ENCODE results near the gene MYOM1. TPM values are rescaled to one million over a fixed set of nuclear protein-coding genes. Genes with fewer than 3 reads are reported as not detected.

Gene MYOM1
- 8.7 TPM for polyA plus RNA-seq
- long read RNA-seq, donor 1, partial matches to known transcripts: 0 of 2 reads
- long read RNA-seq, donor 1, other reads (novel, unspliced or antisense): 0 of 2 reads
- long read RNA-seq, donor 2, partial matches to known transcripts: 0 of 2 reads
- long read RNA-seq, donor 2, other reads (novel, unspliced or antisense): 0 of 2 reads
- long read RNA-seq, donor 3: 0 reads
- long read RNA-seq, donor 4: 0 reads
- long read RNA-seq, donor 5: 0 reads
- long read RNA-seq, donor 6: 0 reads
- long read RNA-seq, donor 7, partial matches to known transcripts: 0 of 1 reads
- long read RNA-seq, donor 7, other reads (novel, unspliced or antisense): 0 of 1 reads
- long read RNA-seq, donor 8, partial matches to known transcripts: 746 of 748 reads
- long read RNA-seq, donor 8, other reads (novel, unspliced or antisense): 0 of 748 reads
- long read RNA-seq, donor 9, partial matches to known transcripts: 0 of 2 reads
- long read RNA-seq, donor 9, other reads (novel, unspliced or antisense): 0 of 2 reads
- long read RNA-seq, donor 10, partial matches to known transcripts: 0 of 1 reads
- long read RNA-seq, donor 10, other reads (novel, unspliced or antisense): 0 of 1 reads
- long read RNA-seq, donor 11: 0 reads

DNA sequence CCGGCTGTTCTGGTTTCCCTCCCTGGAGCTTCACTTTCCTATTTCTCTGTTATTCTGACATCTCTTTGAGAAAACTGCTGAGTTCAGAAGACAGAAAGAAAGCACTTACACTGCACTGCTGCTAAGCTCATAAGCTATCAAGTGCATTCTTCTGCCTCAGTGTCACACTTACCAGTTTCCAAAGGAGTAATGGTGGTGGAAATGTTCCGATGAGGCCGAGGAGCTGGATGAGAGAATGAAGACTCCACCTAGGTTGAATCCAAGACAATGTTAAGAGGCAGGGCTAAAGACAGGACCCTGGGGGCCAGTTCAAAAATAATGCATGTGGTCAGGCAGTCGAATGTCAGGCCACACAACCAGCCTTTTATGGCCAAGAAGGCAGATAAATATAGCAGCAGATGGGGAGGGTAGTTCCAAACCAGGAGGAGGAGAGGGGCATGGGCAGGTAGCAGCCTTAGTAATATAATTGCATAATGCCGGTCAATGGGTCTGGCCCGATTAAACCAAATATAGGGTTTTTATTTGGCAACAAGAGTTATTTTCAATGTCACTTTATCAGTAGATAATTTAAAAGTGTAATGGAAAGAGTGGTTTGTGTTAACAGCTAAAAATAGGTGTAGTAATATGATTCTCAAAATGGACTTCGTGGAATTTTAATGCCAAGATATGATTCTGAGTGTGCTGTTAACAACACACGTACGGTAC lies at the start of gene MYOM1:
MYOM1 (minus strand) TSS at position 338 of the 705 bp plus-strand sequence. CDS start 4,745 bp downstream, outside the sequence.
- DNase-seq: no peak
- Histone ChIP-seq H3K4me3 (ENCODE audit: low read length) (no peak within 1 kb of the TSS), H3K9me3 (ENCODE audit: control insufficient read depth, low read depth, low read length) (peaks cover 6% of the 10 kb centered on the region), H3K4me1 (ENCODE audit: control insufficient read depth, insufficient read depth, low read length) (peaks cover 31% of the 10 kb centered on the region), H3K27ac (ENCODE audit: low read length) (peak within 1 kb of the TSS; percentile 87), H3K27me3 (ENCODE audit: control insufficient read depth, insufficient read depth, low read length) (no peaks in the 10 kb centered on the region), H3K36me3 (ENCODE audit: control insufficient read depth, insufficient read depth, low read length) (no peaks in the 10 kb centered on the region)
- 87% methylated on average over 3 of the region's 9 CpGs for WGBS (ENCODE audit: insufficient coverage, low lambda C conversion rate)

DNA sequence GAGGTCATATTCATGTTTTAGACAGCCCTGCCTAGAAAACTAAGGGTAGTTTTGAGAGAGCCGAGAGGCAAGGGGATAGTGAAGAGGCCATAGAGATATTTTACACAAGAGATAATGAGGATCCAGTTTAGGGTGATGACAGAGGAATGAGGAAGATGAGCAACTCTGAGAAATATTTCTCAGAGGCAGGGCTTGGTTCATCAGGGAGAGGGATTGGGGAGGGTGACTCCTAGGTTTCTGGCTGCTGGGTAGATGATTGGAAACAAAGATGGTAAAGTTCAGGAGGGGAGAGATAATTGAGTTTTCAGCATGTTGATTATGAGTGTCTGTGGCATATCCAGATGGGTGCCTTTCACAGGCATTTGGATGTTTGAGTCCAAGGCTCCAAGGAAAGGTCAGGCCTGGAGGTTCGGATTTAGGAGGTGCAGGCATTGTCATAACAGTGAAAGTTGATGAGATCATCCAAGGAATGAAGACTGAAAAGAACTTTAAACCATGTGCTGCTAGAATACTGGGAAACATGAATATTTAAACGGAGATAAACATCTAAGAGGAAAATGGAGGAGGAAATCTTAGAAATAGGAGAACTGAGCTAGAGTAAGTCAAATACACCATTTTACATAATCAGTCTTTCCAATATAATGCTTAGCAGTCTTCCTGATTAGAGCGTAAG lies 49.6 kb upstream of the MYOM1 start:
- no peak overlapping the region for H3K4me3 ChIP-seq (ENCODE audit: low read length)
- 100% methylated on average over 1 of the region's 4 CpGs for WGBS (ENCODE audit: insufficient coverage, low lambda C conversion rate)
- H3K9me3 ChIP-seq (ENCODE audit: control insufficient read depth, low read depth, low read length): no peaks in the 10 kb centered on the region
- peaks cover 32% of the 10 kb centered on the region for H3K4me1 ChIP-seq (ENCODE audit: control insufficient read depth, insufficient read depth, low read length)
- H3K27me3 ChIP-seq (ENCODE audit: control insufficient read depth, insufficient read depth, low read length): no peaks in the 10 kb centered on the region
- H3K27ac ChIP-seq (ENCODE audit: low read length): no peak overlapping the region
- no peak for DNase-seq
- H3K36me3 ChIP-seq (ENCODE audit: control insufficient read depth, insufficient read depth, low read length): peaks cover 10% of the 10 kb centered on the region

DNA sequence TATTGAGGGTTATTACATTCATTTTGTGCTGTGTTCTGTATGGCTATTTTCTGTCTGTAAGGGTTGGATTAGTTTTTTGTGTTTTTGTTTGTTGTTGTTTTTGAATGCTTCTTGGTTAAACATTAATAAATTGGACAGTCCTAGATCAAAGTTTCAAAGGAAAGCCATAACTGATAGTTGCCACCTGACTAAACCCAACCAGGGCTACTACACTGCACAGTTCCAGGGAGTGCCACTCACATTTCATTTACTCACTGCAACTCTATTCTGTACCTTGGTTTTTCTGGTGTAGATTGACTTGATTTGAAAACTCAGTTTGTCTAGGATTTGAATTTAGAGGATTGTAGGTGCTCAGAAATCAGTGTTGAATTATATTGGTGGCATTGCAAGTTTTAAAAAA lies 48.5 kb upstream of the MYOM1 start:
- H3K4me3 ChIP-seq (ENCODE audit: low read length): no peak overlapping the region
- H3K27me3 ChIP-seq (ENCODE audit: control insufficient read depth, insufficient read depth, low read length): no peaks in the 10 kb centered on the region
- no peak for DNase-seq
- H3K9me3 ChIP-seq (ENCODE audit: control insufficient read depth, low read depth, low read length): no peaks in the 10 kb centered on the region
- peaks cover 3% of the 10 kb centered on the region for H3K36me3 ChIP-seq (ENCODE audit: control insufficient read depth, insufficient read depth, low read length)
- H3K27ac ChIP-seq (ENCODE audit: low read length): peak overlapping the region; percentile 8
- H3K4me1 ChIP-seq (ENCODE audit: control insufficient read depth, insufficient read depth, low read length): peaks cover 35% of the 10 kb centered on the region

DNA sequence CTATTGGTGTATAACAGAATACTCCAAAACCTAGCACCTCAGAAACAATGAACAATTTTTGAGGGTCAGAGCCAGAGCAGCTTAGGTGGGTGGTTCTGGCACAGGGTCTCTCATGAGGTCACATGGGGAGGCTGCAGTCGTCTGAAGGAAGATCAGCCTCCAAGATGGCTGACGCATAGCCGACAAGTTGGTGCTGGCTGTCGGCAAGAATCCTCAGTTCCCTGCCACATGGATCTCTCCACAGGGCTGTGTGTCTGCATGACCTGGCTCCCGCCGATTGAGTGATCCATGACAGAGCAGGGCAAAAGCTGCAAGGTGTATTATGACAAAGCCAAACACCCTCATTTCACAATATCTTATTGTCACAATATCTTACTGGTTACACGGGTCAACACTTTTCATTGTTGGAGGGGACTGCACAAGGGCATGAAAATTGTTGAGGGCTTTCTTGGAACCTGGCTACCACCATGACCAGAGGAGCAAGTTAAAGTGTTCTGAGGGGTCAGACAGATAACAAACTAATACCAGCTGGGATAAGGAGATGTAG lies 46.4 kb upstream of the MYOM1 start:
- DNase-seq: no peak
- Histone ChIP-seq H3K36me3 (ENCODE audit: control insufficient read depth, insufficient read depth, low read length) (no peaks in the 10 kb centered on the region), H3K4me1 (ENCODE audit: control insufficient read depth, insufficient read depth, low read length) (peaks cover 35% of the 10 kb centered on the region), H3K27ac (ENCODE audit: low read length) (peak overlapping the region; percentile 45), H3K27me3 (ENCODE audit: control insufficient read depth, insufficient read depth, low read length) (no peaks in the 10 kb centered on the region), H3K4me3 (ENCODE audit: low read length) (no peak overlapping the region), H3K9me3 (ENCODE audit: control insufficient read depth, low read depth, low read length) (no peaks in the 10 kb centered on the region)
- 0% methylated on average over 1 of the region's 7 CpGs for WGBS (ENCODE audit: insufficient coverage, low lambda C conversion rate)

DNA sequence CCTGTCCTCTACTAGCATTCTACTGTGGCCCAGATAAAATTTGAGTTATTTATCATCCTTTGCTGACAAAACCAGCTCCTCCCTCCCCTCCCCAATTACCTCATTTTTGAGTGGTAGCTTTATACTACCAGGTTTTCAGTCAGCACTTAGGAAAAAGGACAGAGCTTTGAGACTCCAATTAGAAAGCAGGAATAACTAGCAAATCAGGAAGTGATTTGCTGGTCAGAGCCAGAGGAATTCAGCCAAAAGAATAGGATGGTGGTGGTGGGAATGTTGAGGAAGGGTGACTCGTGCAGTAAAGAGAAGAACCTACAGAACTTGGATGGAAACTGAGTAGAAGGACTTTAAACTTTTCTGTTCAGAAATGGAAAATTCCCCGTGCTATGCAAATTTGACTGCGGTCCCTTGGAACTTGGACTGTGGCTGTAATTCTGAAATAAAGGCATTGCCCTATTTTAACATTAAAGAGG lies 45.8 kb upstream of the MYOM1 start:
- WGBS (ENCODE audit: insufficient coverage, low lambda C conversion rate): 33% methylated on average over 1 of the region's 3 CpGs
- peak in 1 of 2 donors; percentile 49 for DNase-seq
- Histone ChIP-seq H3K9me3 (ENCODE audit: control insufficient read depth, low read depth, low read length) (no peaks in the 10 kb centered on the region), H3K27ac (ENCODE audit: low read length) (peak overlapping the region; percentile 45), H3K36me3 (ENCODE audit: control insufficient read depth, insufficient read depth, low read length) (no peaks in the 10 kb centered on the region), H3K27me3 (ENCODE audit: control insufficient read depth, insufficient read depth, low read length) (no peaks in the 10 kb centered on the region), H3K4me3 (ENCODE audit: low read length) (no peak overlapping the region), H3K4me1 (ENCODE audit: control insufficient read depth, insufficient read depth, low read length) (peaks cover 37% of the 10 kb centered on the region)

DNA sequence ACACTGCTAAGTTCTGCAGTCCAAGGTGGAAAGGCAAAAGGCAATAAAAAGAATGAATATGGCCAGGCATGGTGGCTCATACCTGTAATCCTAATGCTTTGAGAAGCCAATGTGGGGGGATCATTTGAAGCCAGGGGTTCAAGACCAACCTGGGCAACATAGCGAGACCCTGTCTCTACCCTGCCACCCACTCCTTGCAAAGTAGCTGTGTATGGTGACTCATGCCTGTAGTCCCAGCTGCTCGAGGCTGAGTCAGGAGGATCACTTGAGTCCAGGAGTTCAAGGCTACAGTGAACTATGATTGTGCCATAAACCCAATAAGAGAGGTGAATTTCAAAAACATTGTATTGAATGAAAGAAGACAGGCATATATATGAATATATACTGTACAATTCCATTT lies 44.6 kb upstream of the MYOM1 start:
- peak in 1 of 2 donors; percentile 66 for DNase-seq
- no CpG with 5 or more reads among the region's 2 CpGs for WGBS (ENCODE audit: insufficient coverage, low lambda C conversion rate)
- Histone ChIP-seq H3K9me3 (ENCODE audit: control insufficient read depth, low read depth, low read length) (no peaks in the 10 kb centered on the region), H3K4me1 (ENCODE audit: control insufficient read depth, insufficient read depth, low read length) (peaks cover 34% of the 10 kb centered on the region), H3K27ac (ENCODE audit: low read length) (peak overlapping the region; percentile 96), H3K27me3 (ENCODE audit: control insufficient read depth, insufficient read depth, low read length) (no peaks in the 10 kb centered on the region), H3K36me3 (ENCODE audit: control insufficient read depth, insufficient read depth, low read length) (no peaks in the 10 kb centered on the region), H3K4me3 (ENCODE audit: low read length) (no peak overlapping the region)

DNA sequence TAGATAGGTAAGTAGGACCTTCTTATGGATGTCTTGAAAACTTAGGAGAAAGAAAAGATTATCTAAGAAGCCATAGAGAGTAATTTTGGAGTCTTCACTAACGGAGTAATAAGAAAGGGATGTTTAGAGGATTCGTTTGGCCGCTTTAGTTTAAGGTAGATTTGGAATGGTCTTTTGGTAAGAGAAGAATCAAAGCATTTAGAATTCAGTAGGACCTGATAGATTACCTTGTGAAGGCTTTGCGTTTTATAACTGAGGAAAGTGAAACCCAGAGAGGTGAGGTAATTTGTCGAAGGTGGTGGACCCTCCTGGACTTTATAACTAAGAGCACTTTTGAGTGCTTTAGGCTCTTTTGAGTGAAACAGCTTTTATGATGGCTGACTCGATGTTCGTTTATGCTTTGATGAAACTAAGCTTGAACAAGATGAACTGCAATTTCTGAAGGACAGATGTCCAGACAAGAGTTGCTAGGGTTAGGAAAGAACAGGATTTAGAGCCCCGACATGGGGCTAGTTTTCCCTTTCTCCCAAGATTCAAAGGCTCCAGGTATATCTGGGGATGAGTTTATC lies 43.4 kb upstream of the MYOM1 start:
- DNase-seq: peak in 1 of 2 donors; percentile 64
- no peaks in the 10 kb centered on the region for H3K27me3 ChIP-seq (ENCODE audit: control insufficient read depth, insufficient read depth, low read length)
- peaks cover 9% of the 10 kb centered on the region for H3K36me3 ChIP-seq (ENCODE audit: control insufficient read depth, insufficient read depth, low read length)
- peaks cover 22% of the 10 kb centered on the region for H3K4me1 ChIP-seq (ENCODE audit: control insufficient read depth, insufficient read depth, low read length)
- H3K4me3 ChIP-seq (ENCODE audit: low read length): peak overlapping the region; percentile 72
- peak overlapping the region; percentile 96 for H3K27ac ChIP-seq (ENCODE audit: low read length)
- no peaks in the 10 kb centered on the region for H3K9me3 ChIP-seq (ENCODE audit: control insufficient read depth, low read depth, low read length)
- WGBS (ENCODE audit: insufficient coverage, low lambda C conversion rate): 7% methylated on average over 7 of the region's 8 CpGs

DNA sequence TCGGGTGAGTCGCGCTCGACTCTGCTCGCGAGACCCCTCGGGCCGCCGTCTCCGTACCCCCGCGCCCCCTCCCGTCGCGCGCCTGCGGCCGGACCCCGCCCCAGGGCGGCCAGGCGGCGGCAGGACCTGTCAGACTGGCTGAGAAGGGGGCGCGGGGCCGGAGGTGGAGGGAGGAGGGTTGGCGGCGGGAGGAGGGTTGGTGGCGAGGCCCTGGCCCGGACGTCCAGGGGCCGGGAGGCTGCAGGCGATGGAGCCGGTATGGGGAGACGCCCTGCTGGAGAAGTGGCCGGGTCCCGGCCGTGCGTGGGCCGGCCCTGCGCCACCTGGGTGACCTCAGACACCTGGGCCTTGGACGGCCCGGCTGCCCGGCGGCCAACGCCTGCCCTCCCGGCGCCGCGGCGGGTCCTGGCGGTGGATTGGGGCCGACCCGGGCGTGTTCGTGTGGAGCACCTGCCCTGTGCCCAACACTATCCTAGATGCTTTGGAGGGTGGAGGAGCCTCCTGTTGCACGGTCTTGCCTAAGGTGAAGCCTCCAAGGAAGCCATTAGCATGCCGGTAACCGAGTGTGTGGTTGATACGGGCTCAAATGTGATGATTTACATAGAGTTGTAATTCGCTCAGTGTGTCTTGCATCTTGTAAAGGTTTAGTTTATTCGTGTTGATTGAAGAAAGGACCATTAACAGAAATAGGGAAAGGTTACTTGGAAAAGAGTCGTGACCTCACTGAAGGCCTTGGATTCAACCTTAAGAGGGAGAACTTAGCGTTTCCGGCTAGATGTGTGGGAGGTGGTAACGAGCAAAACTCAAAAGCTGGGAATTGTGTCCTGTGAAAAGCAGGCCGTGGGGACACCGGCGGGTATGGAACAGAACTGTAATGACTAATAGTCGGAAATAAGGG lies 42.7 kb upstream of the MYOM1 start:
- peak overlapping the region; percentile 72 for H3K4me3 ChIP-seq (ENCODE audit: low read length)
- no peaks in the 10 kb centered on the region for H3K9me3 ChIP-seq (ENCODE audit: control insufficient read depth, low read depth, low read length)
- DNase-seq: peak in 1 of 2 donors; percentile 76
- peaks cover 22% of the 10 kb centered on the region for H3K4me1 ChIP-seq (ENCODE audit: control insufficient read depth, insufficient read depth, low read length)
- H3K36me3 ChIP-seq (ENCODE audit: control insufficient read depth, insufficient read depth, low read length): peaks cover 14% of the 10 kb centered on the region
- peak overlapping the region; percentile 96 for H3K27ac ChIP-seq (ENCODE audit: low read length)
- WGBS (ENCODE audit: insufficient coverage, low lambda C conversion rate): 12% methylated on average over 4 of the region's 69 CpGs
- no peaks in the 10 kb centered on the region for H3K27me3 ChIP-seq (ENCODE audit: control insufficient read depth, insufficient read depth, low read length)

Measured in large intestine (tissue), 12 donors.